ENCODE data around the gene TLX1.

The TLX1 gene

GRCh38 chr10:101130984-101131961 is at the start of gene TLX1 (continued):
- TF ChIP-seq ZNF391 (tag by site-specific recombination; IDR thresholded peaks at IDR 0.05; ENCODE audit: borderline replicate concordance, low read depth) (no peak), ZNF302 (tag by site-specific recombination; IDR thresholded peaks at IDR 0.05; ENCODE audit: low read depth) (no peak), ZBTB1 (tag by site-specific recombination; IDR thresholded peaks at IDR 0.05) (no peak), ZNF148 (tag by site-specific recombination; IDR thresholded peaks at IDR 0.05; ENCODE audit: borderline replicate concordance) (no peak), ZSCAN18 (tag by site-specific recombination; IDR thresholded peaks at IDR 0.05) (no peak), ZSCAN30 (tag by site-specific recombination; IDR thresholded peaks at IDR 0.05) (0 out of 2 replicates have a peak, but pooled peaks have one; percentile 46), BCL6B (tag by site-specific recombination; IDR thresholded peaks at IDR 0.05) (no peak), ZNF747 (tag by site-specific recombination; IDR thresholded peaks at IDR 0.05) (no peak), ZNF26 (tag by site-specific recombination; IDR thresholded peaks at IDR 0.05) (no peak), ZNF785 (tag by site-specific recombination; IDR thresholded peaks at IDR 0.05) (no peak), EGR2 (tag by site-specific recombination; IDR thresholded peaks at IDR 0.05; ENCODE audit: low read depth) (no peak; the same call in 1 of the 2 replicates), CTCF (tag by site-specific recombination; IDR thresholded peaks at IDR 0.05) (peak; percentile 95), ZNF658 (tag by site-specific recombination; IDR thresholded peaks at IDR 0.05) (no peak), ZFP41 (tag by site-specific recombination; IDR thresholded peaks at IDR 0.05; ENCODE audit: borderline replicate concordance) (no peak), ZNF654 (tag by site-specific recombination; IDR thresholded peaks at IDR 0.05; ENCODE audit: low read depth) (no peak), ZBTB11 (tag by site-specific recombination; conservative IDR thresholded peaks at IDR 0.05; ENCODE audit: low read depth) (peak; percentile 86), ZNF571 (tag by site-specific recombination; IDR thresholded peaks at IDR 0.05) (no peak), ZNF366 (tag by site-specific recombination; conservative IDR thresholded peaks at IDR 0.05) (peak; percentile 97), KLF9 (tag by site-specific recombination; IDR thresholded peaks at IDR 0.05; ENCODE audit: low read depth) (0 out of 2 replicates have a peak, but pooled peaks have one; percentile 11), TRIM28 (IDR thresholded peaks at IDR 0.05; ENCODE audit: borderline replicate concordance, low read length) (no peak), TCF7L2 (IDR thresholded peaks at IDR 0.05; ENCODE audit: borderline replicate concordance, low read depth, low read length) (no peak), ZNF610 (tag by site-specific recombination; IDR thresholded peaks at IDR 0.05; ENCODE audit: borderline replicate concordance) (peak; percentile 50; the same call in 1 of the 2 replicates), ZNF221 (tag by site-specific recombination; IDR thresholded peaks at IDR 0.05; ENCODE audit: borderline replicate concordance) (no peak), ZNF561 (tag by site-specific recombination; IDR thresholded peaks at IDR 0.05; ENCODE audit: borderline replicate concordance) (peak; percentile 13; the same call in 1 of the 2 replicates), ZNF530 (tag by site-specific recombination; IDR thresholded peaks at IDR 0.05; ENCODE audit: low read depth) (no peak), ZNF140 (tag by site-specific recombination; IDR thresholded peaks at IDR 0.05) (no peak)
